AG09319 (cell line): ENCODE measurements around the gene MRPS11.

Experiments
- DNase-seq: peaks from one replicate; pipeline ENCODE4 v3.0.0-alpha.2; 2010; ENCODE audit warnings: low read depth; ENCODE audit errors: extremely low read depth
- CTCF ChIP-seq: IDR thresholded peaks from 2 replicates; pipeline ENCODE4 v1.5.1; 2011; ENCODE audit warnings: low read depth, mild to moderate bottlenecking, inconsistent platforms, low read length, moderate library complexity

The MRPS11 gene

GRCh38 chr15:88498996-88499395 is 31.5 kb downstream of the MRPS11 start:
- no peak for TF ChIP-seq CTCF
- no peak for DNase-seq

DNA sequence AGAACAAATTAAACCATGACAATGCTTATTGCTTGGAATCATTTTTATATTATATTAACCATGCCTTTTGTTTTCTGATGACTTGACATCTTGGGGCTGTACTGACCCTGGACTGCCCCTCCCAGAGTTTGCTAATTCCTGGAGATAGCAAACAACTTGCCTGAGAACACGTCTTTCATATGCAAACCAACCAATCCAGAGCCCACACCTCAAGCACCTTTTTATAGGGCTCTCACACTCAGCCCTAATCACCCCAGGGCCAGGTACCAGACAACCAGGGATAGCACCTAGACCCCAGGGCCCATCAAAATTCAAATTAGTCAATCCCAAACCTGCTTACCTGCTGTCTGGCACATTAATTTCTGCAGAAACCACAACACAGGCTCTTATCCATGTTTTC is 36.9 kb downstream of the MRPS11 start:
- no peak for DNase-seq
- TF ChIP-seq CTCF, result no peak

DNA sequence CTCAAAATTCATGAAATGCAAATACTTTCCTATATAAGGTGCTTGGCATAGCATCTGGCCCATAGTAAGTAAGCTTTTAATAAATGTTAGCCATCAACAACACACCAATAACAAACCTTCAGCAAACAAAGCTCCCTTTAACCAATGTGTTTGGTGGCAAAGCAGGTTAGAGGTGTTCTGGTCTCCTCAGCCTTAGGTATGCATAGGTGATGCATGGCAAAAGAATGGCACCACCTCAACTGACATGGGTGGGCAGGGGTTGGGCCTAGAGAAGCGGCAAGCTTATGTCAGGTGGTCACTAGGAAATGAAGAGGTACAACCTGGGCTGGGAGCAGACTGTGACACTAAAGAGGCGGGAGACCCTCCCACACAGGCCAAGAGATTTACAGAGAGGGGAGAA is 38.2 kb downstream of the MRPS11 start:
- TF ChIP-seq CTCF, result no peak
- DNase-seq, result no peak

DNA sequence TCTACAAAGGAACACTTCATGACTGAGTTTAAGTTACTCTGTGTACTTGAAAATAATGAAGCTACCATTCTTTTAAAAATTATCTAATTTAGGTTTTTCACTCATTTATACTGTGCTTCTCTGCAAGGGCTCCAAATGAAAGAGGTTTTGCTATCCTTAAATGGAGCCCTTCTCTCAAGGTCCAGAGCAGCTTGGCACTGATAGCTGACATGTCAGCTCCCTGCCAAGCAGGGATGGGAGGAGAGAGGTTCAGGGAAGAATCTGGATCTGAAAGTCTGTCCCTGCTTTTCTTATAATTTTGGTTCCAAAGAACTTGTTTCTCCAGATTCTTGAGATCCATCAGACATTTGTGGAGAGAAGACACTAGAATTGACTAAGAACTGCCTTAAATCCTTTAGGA is 39.1 kb downstream of the MRPS11 start:
- DNase-seq, result no peak
- no peak for TF ChIP-seq CTCF

GRCh38 chr15:88509321-88509720 is 41.8 kb downstream of the MRPS11 start:
- no peak for TF ChIP-seq CTCF
- DNase-seq, result no peak

- no peak for DNase-seq
These were observed 42.5 kb downstream of the MRPS11 start for GRCh38 chr15:88509964-88510363.

DNA sequence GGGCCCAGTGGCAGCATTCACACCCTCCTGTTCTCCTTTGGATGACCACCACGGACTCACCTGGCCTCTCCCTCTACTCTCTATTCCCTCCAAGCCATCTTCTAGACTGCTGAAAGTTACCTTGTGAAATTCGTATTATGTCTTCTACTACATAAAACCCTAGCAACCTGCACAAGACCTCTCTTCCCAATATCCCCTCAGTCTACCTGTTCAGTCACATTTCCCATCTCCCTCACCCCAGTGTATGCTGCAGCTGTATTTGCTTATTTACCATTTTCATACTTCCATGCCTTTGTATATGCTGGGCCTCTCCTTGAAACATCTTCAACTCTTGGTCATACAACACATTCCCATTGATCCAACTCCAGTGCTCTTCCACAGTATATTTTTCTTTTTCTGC is 43.7 kb downstream of the MRPS11 start:
- no peak for DNase-seq
- no peak for TF ChIP-seq CTCF

More at GRCh38 chr15:88509964-88510363, 42.5 kb downstream of the MRPS11 start:
- no peak for TF ChIP-seq CTCF
